Right renal pelvis (tissue), 4 donors: ENCODE measurements around the gene XPO6. TPM values are rescaled to one million over a fixed set of nuclear protein-coding genes. Genes with fewer than 3 reads are reported as not detected.
"Not testable (repeated sequence)": the region's sequence is repeated elsewhere in the genome, so short reads cannot be mapped to it uniquely, and the experiment has no call there.

ENCODE experiments used
- DNase-seq, 4 donors: peaks; one replicate each; pipeline ENCODE4 v3.0.0-alpha.2; 2013; ENCODE audit warnings: low read depth in 4 of 4, low spot score in 3 of 4, missing footprints in 1 of 4
- polyA plus RNA-seq, 4 donors: library from polyadenylated mRNA; unstranded; fragments of 120-200 nt; gene quantifications; one replicate each; pipeline ENCODE4 v1.2.1, GENCODE V29; 2013; ENCODE audit not compliant: insufficient read length in 4 of 4

The XPO6 gene
- polyA plus RNA-seq, 4 donors = 69.8 to 81.1 (median 73.4) TPM

DNA sequence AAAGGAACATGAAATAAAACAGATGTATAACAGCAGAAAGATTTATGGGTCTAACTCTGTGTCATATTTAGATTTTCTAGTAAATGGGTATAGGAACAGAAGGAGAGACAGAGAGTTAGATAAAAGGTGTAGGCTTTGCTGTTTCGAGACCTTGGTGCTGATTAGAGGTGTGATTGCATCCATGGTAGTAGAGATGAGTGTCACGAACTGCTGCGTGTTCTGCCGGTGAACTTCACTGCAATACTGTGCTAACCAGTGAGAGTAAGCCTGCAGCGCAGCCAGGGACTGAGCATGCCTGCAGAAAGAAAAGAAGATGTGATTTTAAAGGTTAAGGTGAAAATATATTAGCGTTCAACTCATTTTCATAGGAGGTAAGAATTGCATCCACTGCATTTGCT, 94.6 kb downstream of the XPO6 start:
- no peak for DNase-seq

GRCh38 chr16:28115866-28116265, 95.9 kb downstream of the XPO6 start:
- DNase-seq = not testable (repeated sequence)

DNA sequence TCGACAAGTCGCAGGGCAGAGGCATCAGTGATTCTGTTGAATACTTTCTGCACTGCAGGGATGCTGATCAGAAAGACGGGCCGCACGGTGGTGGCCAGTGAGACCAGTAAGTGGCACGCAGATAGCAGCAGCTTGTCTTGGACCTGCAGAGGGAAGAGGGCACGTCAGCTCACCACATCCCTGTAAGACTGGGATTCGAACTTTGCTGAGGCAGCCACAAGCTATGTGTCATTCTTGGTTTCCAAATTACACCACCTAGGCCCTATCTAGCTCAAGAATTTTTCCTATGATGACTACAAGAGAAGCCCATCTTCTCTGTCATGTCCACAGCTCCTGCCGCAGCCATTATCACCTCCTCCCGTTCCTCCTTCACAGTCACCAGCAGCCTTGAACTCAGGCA, 98.9 kb downstream of the XPO6 start:
- DNase-seq = no peak

DNA sequence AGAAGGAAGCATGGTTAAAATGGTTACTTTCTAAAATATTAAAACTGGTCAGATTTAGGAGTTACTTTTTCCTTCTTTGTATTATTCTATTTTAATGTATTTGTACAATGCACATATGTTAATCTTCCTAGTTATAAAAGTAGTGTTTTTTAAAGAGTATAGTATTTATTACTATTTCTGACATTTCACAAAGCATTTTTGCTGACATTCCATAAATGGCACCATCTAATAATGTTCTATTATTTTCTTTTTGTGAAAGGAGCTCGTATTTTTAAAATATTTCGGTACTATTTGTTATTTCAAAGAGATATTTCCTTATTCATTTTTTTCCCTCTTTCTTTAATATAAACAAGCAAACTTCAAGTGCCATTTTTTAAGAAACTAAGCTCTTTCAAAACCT, 100.8 kb downstream of the XPO6 start:
- DNase-seq = no peak

DNA sequence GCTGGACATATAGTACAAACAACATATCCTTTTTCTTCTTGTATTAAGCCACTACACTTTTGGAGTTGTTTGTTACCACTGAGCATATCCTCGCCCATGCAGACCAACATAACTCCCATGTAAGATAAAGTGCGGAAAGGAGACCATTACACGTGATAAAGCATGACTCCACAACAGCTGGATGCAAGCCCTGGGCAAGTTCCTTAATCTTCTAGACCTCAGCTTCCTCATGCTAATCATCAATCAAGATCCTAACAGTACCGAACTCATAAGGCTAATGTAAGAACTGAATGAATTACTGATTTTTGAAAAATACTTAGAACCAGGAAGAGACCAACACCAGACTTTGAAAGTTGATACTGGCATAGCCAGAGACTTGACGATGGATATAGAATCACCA, 101.3 kb downstream of the XPO6 start:
- no peak for DNase-seq

- no peak for DNase-seq
Observed at GRCh38 chr16:28110074-28110473, 101.7 kb downstream of the XPO6 start.

DNA sequence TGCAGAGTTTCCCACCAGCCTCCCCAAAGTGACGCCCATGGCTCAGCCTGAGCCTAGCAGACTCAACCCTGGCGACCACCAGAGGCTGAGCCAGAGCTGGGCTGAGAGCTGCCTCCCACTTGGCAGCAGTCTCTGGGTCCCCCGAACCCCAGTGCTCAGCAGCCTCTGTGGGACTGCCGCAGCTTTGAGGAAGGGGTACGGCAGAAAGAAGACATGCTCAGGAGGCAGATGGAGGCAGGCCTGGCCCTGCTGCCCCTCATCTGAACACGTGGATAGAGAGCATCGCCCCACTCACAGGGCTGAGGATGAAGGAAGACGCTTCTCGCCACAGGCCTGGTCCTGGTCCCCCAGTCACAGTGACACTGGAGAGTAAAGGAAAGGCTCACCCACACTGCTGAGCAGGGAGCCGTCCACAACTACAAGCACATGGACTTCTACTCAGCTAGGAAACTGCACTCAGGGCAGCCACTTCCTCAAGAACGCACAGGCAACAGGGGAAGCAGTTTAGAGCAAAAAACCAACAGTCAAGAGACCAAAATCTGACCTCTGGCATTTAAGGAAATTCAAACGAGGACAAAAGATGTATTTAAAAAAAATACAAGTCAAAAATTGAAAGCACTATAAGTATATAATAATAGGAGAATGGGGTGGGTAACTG, 103.0 kb downstream of the XPO6 start:
- DNase-seq = no peak

DNA sequence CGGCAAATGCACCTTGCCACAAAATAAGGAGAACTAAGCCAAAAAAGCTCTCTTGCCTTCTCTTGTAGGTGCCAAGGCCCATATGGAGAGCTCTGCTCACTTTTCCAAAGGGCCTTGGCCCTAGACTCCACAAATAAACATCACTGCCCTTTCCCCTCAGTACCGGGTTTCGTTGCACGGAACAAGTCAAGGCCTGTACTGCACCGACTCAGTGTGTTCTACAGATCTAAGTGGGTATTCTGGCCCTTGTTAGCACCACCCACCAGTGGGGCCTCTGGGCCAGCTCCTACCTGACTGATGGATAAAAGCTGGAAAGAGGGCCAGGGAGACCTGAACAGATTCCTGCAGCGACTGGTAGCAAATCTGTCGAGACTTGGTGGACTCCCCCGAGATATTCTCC, 104.5 kb downstream of the XPO6 start:
- no peak for DNase-seq

GRCh38 chr16:28106467-28107215, 105.1 kb downstream of the XPO6 start:
- no peak for DNase-seq

- DNase-seq = no peak
Observed at GRCh38 chr16:28105954-28106353, 105.8 kb downstream of the XPO6 start.

DNA sequence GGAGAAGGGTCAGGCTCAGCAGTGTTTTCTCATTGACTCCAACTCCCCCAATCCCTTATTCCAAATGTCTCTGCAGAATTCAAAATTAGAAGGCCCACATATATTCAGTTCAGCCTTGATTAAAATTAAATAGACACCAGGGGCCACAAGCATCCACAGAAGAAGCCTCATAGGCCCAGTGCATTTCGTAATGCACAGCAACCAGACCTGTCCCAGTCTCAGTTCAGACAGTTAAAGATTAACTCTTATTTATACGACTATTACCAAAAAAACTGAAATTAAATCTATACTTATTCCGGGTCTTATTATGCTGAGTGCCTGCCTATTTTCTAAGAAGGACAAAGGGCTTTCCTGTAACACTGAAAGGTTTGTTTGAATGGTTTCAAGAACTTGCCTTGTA, 106.5 kb downstream of the XPO6 start:
- no peak for DNase-seq

GRCh38 chr16:28104404-28104803, 107.4 kb downstream of the XPO6 start:
- no peak for DNase-seq

GRCh38 chr16:28103516-28104170, 108.1 kb downstream of the XPO6 start:
- no peak for DNase-seq

- no peak for DNase-seq
Observed at GRCh38 chr16:28101533-28101890, 110.3 kb downstream of the XPO6 start.

GRCh38 chr16:28100810-28101532, 110.8 kb downstream of the XPO6 start:
- no peak for DNase-seq

DNA sequence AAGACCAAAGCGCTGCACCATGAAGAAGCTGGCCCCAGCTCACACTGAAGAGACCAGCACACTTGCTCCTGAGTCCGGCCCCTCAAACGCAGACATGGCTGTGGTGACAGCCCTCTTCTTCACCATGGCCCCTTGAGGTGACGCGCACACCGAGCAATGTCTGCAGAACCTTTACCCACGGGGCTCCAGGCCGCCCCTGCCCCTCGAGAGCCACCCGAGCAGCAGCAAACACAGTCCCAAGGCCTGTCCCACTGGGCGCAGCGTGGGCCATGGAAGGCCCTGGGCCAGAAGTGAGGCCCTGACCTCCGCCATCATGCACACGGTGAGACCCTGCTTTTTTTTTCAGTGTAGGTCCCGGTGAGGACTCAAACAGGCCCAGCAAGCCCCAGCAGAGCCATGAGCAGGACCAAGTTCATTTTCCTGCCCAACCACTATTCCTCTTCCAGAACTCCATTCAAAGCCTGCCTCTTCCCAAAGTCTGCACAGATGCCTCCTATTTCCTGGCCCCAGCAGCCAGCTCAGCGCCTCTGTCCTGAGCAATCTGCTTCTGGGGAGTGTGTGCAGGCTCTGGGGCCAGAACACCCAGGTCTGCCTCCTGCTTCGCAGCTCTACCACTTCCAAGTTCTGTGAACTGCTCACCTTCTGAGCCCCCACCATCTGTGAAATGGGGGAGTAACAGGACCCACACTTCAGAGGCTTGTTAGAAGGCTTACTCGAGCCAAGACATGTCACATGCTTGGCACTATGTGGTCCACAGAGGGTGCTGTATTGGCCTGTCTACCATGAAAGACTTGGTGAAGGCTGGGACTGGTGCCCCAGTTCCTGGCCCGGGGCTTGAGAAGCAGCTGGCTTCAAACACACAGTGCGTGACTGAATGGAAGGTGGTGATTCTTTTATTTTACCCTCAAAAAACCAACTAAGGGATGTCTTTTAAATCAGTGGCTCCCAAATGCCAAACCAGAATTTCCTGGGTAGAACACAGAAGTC, 112.5 kb downstream of the XPO6 start:
- no peak for DNase-seq

DNA sequence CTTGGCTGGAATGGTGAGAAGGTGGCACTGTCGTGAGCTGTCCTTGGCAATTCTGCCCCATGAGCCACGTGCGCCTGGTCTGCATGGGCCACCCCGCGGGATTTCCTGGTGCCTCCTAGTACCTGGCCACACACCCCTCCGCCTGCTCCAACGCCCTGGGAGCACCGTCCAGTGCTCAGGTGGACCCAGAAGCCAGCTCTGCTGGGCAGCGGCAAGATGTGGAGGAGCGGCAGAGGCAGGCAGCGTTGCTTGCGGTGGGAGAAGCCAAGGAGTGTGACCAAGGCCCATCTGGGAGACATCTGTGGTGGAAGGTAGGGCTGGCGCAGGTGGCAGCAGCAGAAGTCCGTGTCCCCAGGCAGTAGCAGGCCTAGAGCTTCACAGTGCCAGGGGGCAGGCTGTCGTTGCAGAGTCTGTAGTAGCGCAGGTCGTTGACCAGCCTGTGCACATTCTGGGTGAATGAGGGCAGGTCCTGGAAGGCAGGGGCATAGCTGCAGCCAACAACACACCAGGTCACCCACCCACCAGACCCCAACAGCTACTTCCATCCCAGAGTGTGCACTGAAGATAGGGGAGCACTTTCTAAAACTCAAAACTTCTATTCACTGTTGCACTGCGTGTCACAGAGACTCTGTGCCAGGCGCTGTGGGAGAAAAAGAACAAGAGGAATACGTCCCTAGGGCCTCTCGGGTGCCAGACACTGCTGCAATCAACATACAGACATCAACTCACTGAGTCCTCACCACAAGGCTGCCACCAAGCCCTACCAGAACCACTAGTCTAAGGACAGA, 113.4 kb downstream of the XPO6 start:
- no peak for DNase-seq

DNA sequence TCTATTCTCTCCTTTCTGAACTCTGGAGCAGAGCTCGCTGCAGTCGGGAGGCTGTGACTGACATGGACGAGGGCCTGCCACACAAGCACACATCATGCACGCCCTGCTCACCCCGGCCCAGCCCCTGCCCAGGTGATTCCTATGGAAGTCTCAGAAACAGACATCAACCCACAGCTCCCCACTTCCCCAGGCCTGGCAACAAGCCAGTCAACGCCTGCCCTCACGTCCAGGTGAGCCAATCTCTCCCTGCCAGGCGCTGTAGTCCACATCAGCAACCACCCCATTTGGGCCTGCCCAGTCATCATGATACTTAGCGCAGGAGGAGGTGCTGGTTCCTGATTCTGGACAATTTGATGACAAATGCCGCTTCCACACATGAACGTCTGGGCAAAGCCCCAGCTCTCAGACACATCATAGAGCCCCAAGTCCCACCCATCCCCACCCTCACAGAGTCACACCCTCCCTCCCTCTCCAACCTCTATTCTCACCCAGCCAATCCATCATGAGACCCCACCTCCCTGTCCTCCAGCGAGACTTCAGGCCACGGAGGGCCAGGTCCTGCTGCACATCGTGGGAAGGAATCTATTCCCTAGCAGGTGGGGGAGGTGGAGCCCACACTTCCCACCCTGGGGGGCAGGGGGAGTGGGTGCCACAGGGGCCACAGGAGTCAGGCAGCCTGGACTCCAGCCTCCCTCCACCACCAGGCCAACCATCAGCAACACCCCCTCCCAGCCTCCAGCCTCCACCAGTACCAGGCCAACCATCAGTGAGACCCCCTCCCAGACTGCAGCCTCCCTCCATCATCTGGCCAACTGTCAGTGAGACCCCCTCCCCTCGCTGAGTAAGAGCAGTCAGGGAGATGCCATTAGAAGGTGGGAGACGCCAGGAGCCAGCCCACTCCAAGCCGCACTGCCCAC, 114.5 kb downstream of the XPO6 start:
- no peak for DNase-seq
